HG03521 (cell line): ENCODE measurements around the gene PLEKHD1.

Experiments used
- ATAC-seq: cut with Tn5 transposase; IDR thresholded peaks from one replicate; pipeline ENCODE4 v1.9.1; 2021; ENCODE audit warnings: mild to moderate bottlenecking, moderate library complexity; ENCODE audit not compliant: unreplicated experiment

Gene PLEKHD1

GRCh38 chr14:69547701-69548348, 63.3 kb downstream of the PLEKHD1 start:
- no peak for ATAC-seq

- no peak for ATAC-seq
Measured at GRCh38 chr14:69548566-69548965, 64.0 kb downstream of the PLEKHD1 start.

DNA sequence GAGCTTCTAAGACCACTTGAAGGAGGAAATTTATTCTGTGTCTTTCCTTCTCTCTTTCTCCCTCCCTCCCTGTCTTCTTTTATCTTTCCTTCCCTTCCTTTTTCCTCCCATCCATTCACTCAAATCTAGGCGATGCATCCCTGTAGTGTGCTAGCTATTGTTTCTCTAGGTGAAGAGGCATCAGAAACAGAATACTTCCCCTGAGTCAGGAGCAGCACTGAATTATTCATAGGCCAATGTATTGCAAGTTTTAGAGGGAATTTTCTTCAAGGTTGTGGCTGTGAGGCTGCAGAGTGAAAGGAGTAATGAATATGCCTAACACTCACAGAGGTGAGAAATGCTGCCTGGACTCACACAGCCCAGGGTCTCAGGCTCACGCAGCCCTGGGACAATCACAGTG, 67.0 kb downstream of the PLEKHD1 start:
- ATAC-seq, result no peak

- no peak for ATAC-seq
Measured at GRCh38 chr14:69553252-69553651, 68.7 kb downstream of the PLEKHD1 start.

- no peak for ATAC-seq
Measured at GRCh38 chr14:69554500-69554899, 70.0 kb downstream of the PLEKHD1 start.

- ATAC-seq, result no peak
Measured at GRCh38 chr14:69558774-69559173, 74.2 kb downstream of the PLEKHD1 start.

GRCh38 chr14:69559581-69560011, 75.1 kb downstream of the PLEKHD1 start:
- ATAC-seq, result no peak

- no peak for ATAC-seq
Measured at GRCh38 chr14:69560826-69561225, 76.3 kb downstream of the PLEKHD1 start.

GRCh38 chr14:69561893-69562292, 77.4 kb downstream of the PLEKHD1 start:
- no peak for ATAC-seq

DNA sequence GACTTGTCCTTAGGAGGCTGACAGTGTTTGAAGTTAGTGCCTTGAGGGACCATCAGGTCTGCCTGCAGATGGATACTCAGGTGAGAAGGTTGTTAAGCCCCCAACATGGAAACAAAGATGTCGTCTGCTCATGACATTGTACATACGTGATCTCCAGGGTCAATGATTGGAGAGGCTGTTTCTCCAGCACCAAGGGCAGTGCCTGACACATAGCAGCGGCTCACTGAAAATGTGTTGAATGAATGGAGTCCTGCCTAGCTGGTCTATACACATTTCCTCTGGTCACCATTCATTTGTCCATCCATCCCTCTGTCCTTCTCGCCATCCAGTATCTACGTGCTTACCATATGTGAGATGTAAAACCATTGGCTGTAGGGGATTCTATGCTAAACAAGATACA, 83.0 kb downstream of the PLEKHD1 start:
- ATAC-seq, result no peak

- no peak for ATAC-seq
Measured at GRCh38 chr14:69569859-69570258, 85.3 kb downstream of the PLEKHD1 start.

DNA sequence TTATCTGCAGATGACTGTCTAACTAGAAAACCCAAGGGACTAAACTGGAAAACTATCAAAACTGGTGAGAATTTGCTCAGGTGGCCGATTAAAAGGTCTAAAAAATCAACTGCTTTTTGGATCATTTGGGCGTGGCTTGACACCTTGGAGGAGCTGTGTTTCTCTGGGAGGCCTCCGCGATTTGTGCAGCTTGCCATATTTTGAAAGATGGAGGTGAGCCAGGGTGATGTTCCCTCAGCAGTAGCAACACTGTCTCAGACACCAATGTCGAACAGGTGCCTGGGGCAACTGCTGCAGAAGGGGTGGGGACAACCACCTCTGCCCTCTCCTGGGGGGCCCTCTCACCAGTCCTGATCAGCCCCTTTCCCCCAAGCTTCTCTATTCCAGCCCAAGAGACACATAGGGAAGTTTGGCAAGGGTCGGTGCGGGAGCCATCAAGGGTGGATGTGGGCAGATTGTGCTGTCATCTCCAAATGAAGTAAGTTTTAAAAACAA, 86.4 kb downstream of the PLEKHD1 start:
- ATAC-seq, result no peak

GRCh38 chr14:69571449-69572029, 87.0 kb downstream of the PLEKHD1 start:
- ATAC-seq, result no peak

DNA sequence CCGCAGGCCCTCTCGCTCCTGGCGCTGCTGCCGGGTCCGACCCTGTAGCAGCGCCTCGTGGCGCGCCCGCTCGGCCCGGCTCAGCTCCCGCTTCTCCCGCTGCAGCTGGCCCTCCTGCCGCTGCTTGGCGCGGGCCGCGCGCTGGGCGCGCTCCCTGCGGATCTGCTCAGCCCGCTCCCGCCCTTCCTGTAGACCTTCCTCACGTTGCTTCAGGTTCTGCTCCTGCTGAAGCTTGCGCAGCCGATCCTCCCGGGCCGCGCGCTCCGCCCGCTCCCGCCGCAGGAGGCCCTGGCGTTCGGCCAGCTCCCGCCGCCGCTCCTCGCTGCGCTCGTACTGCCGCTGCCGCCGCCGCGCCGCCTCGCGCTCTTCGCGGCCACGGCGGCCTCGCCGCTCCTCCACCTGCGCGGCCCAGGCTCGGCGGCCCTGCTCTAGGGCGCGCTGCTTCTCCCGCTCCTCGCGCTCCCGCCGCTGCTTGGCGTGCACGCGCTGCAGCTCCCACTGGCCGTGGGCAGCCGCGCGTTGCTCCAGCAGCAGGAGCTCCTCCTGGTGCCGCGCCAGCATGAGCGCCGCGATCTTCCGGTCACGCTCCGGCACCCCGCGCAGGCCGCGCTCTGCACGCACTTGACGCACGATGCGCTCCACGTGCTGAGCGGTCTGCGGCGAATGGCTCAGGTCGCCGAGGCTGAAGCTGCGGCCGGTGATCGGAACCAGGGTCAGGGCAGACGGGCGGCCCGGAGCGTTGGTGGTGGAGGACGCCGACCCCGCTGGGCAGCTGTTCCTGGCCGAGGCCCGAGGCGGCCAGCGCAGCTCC, 87.7 kb downstream of the PLEKHD1 start:
- ATAC-seq, result no peak

DNA sequence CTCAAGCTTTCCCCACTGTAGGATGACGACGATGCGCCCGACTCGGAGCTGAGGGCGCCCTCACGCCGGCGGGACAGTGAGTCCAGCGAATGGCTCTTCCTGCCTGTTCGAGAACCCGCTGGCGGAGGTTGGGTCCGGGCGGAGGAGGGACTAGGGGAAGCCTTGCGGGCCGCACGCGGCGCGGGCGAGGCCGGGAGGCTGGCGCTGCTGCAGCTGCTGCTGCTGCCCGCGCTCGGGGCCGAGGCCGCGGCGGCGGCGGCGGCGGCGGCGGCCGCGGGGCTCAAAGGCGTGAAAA, 88.3 kb downstream of the PLEKHD1 start:
- ATAC-seq, result no peak

DNA sequence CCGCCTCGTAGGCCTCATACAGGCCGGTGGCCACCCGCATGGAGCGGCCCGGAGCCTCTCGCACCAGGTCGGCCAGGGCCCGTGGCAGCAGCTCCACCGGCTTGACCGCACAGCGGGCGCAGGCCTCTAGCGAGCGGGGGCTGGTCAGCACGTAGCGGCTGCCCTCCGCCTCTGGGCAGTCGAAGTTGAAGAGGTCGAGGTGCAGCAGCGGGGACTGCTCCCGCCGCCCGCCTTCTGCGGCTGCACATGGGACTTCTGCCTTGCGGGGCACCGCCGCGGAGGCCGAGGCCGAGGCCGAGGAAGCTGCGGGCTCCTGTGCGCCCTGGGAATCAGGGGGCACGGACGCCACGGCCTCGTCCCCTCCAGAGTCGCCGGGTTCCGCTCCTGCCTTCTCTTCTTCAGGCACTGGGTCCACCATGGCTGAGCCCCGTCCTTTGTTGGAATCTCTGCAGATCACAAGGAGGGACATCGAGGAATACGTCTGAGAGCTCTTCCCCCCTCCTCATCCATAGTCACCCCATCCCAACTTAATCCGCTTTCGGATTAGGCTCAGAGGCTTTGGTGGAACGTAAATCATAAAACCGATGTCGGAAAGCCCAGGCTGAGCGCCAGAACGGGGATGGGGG, 88.8 kb downstream of the PLEKHD1 start:
- ATAC-seq, result no peak

DNA sequence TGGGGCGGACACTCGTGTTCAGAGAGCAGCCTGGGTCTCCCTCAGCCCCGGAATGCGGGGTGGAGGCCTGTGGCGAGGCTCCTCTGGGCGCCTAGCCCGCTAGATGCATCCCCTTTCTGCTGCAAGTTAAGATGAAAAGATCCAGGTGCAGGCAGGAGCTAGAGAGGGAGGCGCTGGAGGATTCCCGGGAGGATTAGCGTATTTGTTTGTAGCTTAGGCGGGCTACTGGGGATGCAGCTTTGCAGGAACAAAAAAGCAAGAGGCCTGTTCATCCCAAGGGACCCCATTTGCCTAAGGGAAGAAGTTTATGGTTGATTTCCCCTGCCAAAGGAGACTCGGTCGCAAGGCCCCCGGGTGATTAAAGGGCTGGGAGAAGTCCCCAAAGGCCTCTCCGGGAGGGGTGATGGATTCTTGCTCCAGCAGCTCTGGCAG, 89.3 kb downstream of the PLEKHD1 start:
- no peak for ATAC-seq

DNA sequence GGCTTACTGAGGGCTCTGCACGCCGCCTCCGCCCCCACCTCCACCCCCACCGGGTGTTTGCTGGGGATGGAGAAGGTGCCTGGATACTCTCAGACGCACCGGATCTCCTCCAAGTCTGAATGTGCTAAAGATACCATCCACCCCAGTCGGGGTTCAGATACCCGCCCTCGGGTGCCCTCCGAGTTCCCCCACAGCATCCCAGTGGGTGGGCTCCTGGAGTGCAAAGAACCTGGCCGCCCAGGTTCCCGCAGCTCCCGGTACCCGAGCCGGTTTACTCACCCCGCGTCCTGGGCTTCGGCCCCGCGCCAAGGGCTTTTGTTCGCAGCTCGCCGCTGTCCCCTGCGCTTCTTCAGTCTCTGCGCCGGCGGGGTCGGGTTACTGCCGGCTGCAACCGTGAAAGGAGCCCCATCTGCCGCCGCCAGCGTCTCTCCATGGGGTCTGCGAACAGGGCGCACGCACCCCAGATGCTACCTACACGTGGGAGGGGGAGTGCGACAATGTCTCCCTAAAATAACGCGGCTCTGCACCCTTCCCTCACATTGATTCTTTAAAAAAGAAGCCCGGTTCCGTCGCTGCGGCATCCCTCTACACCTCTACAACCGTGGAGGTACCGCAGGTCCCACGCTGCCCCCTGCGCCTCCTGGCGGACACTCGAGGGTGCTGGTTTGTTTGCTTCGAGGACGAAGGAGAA, 89.9 kb downstream of the PLEKHD1 start, which contains the start of gene CCDC177:
CCDC177 (minus strand) TSS at position 609 of the 691 bp plus-strand sequence. CDS start 1,249 bp downstream, outside the sequence.
- no peak for ATAC-seq

- no peak for ATAC-seq
Measured at GRCh38 chr14:69574954-69575295, 90.4 kb downstream of the PLEKHD1 start.

DNA sequence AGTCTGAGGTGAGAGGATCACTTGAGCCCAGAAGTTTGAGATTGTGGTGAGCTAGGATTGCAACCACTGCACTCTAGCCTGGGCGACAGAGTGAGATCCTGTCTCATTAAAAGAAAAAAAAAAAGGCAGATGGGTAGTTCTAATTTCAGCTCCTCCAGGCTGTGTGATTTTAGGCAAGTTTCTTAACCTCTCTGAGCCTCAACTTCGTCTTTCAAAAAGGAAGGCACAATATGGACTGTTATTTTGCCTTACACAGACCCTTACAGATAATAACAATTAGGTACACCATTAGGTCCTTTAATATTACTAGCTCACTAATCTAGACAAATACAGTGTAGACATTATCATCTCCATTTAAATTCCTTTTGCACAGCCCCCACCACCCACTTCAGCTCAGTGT, 94.9 kb downstream of the PLEKHD1 start:
- ATAC-seq, result no peak

DNA sequence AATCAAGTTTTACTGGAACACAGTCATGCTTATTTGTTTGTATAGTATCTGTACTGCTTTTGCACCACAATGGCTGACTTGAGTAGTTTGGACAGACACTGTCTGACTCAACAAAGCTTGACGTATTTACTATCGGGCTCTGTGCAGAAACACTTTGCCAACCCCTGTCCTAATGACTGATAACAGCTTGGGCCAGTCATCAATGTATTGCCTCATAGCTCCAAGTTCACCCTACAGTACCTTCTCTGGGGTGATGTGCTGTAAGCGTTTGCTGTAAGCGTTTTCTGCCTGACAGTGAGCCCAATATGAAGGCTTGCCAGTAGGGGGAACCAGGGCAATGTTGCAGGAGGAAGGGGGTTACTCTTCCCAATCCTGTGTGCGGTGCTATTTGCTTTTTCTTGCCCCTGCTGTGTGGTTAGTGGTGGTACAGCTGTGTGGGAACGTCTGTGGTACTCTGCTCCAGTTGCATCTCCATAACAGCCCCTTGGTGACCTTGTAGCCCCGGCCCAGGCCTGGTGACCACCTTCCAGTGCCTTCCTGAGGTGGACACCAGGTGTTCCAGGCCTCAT, 95.6 kb downstream of the PLEKHD1 start:
- no peak for ATAC-seq
